GM19043 (cell line): ENCODE data around the gene COPA.

Experiments
- ATAC-seq: cut with Tn5 transposase; IDR thresholded peaks from one replicate; pipeline ENCODE4 v1.9.1; 2021; ENCODE audit warnings: low read depth; ENCODE audit not compliant: unreplicated experiment

Gene COPA

DNA sequence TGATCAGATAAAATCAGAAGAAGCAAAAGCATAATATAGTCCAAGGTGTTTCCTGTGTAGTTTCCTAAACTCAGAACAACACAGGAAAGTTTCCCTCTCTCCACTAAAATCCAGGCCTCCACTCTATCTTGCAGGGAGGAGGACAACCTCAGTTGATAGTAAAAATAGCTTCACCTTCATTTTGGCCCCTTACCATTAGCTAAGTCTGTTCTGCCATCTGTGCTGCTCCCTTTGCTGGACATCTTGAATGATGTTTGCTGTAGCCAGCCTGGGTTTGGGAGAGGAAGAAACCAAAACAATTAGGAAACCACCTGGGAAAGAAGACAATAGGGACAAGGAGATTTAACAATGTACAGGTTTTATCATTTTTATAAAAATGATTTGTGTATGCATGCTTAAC lies 99.3 kb downstream of the COPA start:
- ATAC-seq: no peak

DNA sequence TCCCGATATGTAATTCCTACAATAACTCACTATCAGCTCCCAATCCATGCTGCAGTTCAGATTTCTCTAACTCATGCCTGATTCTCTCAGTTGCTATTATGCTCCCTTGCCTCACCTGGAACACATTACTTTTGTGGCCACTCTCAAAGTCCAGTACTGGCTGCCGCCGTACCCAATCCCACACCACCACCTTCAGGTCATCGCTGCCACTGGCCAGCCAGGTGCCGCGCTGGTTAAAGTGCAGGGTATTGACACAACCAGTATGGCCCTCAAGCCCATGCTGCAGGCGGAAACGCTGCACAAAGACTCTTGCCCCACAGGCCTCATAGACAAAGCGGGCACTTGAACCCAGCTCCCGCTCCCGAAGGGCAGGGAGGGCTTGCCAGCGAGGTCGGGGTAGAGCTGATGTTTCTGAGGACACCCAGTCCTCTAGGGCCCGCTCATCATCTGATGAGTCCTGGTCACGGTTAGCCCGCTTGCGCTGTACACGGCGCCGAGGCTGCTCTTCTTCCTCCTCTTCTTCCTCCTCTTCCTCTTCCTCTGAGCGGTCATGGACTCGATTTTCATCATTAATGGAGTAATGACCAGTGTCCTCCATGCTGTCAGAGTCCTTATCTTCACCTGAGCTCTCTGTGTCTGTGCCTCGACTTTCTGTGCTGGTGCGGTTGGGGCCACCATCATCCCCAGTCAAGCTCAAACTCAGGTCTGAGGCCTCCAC lies 103.3 kb downstream of the COPA start:
- ATAC-seq: no peak
